LNCAP (cell line): Measurements from ENCODE around the gene SLC9A3.

Experiments used
- TF ChIP-seq, protein P1 (sequence below): fragments of 450-650 bp; IDR thresholded peaks from 2 replicates; pipeline ENCODE4 v1.5.1; 2017; ENCODE audit warnings: mild to moderate bottlenecking

Gene SLC9A3

DNA sequence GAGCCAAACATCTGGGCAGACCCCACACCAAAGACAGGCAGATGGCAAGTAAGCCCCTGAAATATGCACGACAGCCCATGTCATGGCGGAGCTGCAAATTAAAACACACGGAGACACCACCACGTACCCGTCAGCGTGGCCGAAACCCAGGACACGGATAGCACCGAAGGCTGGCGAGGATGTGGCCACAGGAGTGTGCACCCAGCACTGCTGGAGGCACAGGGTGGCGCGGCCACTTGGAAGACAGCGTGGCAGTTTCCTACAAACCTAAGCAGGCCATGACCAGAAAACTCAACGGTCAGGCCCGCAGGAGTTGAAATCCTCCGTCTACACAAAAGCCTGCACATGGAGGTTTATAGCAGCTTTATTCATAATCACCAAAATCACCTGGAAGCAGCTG is 12.8 kb downstream of the SLC9A3 start:
- TF ChIP-seq, protein P1, sequence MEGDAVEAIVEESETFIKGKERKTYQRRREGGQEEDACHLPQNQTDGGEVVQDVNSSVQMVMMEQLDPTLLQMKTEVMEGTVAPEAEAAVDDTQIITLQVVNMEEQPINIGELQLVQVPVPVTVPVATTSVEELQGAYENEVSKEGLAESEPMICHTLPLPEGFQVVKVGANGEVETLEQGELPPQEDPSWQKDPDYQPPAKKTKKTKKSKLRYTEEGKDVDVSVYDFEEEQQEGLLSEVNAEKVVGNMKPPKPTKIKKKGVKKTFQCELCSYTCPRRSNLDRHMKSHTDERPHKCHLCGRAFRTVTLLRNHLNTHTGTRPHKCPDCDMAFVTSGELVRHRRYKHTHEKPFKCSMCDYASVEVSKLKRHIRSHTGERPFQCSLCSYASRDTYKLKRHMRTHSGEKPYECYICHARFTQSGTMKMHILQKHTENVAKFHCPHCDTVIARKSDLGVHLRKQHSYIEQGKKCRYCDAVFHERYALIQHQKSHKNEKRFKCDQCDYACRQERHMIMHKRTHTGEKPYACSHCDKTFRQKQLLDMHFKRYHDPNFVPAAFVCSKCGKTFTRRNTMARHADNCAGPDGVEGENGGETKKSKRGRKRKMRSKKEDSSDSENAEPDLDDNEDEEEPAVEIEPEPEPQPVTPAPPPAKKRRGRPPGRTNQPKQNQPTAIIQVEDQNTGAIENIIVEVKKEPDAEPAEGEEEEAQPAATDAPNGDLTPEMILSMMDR, result no peak

DNA sequence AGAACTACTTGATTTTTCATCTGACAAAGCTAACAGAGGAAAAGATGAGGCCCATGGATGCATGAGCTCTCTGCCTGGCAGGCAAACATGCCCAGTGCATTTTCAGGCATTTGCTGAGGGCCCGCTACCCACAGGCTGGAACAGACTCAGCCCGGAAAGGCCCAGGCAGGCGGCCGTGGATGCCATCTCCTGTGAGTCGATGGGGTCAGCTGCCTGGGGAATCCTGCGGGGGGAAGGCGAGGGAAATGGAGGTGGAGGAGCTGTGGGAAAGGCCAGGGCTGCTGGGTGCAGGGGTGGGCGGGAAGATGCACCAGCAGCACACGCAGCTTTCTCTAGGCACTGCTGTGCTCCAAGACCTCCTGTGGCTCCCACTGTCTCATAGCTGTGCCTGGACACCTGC is 13.7 kb downstream of the SLC9A3 start:
- TF ChIP-seq, protein P1, result no peak

DNA sequence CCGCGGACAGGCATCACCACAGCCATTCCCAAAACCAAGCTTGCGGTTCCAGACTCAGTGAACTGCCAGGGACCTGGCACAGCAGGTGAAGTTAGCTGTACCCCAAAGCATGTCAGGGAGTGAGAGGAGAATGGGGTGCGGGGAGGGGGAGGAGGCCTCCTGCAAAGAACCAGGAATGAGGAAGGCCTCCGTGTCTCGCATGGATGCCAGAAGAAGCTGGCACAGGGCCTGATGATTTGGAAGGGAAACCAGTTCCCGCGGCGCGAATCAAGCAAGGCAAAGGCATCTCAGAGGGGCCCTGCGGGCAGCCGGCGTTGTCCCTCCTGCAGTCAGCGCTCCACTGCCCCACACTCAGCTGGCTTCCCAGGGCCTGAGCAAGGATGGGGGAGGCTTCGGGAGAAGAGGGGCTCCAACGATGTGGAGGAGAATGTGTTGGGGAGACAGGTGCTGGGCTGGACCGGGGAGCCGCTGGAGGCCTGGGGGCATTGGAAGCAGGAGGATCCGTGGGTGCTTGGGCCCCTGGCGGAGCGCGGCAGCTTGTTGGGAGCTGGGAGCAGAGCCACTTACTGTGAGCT is 14.6 kb downstream of the SLC9A3 start:
- TF ChIP-seq, protein P1, result no peak

DNA sequence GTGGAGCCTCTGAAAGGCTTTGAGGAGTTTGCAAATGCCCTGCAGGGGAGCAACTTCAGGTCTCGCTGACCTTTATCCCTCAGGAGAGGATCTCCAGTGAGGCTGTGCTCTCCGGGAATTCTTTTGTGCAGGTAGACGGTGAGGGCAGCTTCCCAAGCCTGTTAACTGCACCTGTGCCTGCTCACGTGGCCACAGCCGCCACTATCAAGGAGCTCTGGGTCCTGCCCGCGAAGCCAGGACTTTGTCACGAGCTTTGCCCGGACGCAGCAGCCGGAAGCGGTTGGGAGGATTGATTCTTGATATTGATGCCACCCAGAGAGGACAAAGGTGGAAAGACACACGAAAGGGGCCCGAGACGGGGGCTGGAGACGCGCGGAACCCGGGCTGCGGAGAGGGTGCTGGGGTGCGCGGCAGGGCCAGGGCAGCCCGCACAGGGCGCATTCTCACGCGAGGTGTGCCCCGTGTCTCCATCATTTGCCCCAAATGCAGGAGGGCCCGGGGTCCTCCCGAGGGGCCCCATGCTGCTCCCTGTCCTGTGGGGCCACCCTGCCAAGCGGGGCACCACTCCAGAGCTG is 18.2 kb downstream of the SLC9A3 start:
- TF ChIP-seq, protein P1, result no peak

GRCh38 chr5:504326-505154 is 19.7 kb downstream of the SLC9A3 start:
- TF ChIP-seq, protein P1, result no peak

DNA sequence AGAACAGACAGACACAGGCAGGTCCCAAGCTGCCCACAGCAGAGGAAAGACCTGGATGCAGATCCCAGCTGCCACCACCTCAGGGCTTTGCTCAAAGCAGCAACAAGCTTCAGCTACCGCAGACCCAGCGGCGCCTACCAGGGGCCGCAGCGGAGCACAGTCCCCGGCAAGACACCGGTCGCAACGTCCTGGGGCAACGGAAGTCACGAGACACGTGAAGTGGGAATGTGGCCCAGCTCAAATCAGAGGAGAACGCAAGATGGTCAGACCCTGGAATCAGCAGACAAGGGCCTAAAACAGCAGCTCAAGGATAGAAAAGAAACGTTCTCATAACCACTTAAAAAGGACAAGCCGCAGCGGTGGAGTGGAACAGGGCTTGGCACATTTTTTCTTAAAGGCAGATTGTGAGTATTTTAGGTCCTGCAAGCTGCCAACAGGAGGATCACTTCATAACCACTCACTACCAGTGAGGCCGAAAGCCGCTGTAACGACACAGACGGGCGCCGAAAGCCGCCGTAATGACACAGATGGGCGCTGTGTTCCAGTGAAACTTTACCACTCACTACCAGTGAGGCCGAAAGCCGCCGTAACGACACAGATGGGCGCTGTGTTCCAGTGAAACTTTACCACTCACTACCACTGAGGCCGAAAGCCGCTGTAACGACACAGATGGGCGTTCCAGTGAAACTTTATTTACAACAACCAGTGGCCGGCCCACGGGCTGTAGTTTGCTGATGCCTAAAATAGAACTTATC is 21.7 kb downstream of the SLC9A3 start:
- TF ChIP-seq, protein P1, result no peak

GRCh38 chr5:501831-502184 is 22.4 kb downstream of the SLC9A3 start:
- TF ChIP-seq, protein P1, result no peak
